Stimulated activated CD8-positive, alpha-beta memory T cell treated with anti-CD3 and anti-CD28 coated beads, Interleukin-15, amount 100 ng/mL, for 4 hours (primary cell): ENCODE data around the gene OCEL1.
"Not testable (repeated sequence)": the region's sequence is repeated elsewhere in the genome, so short reads cannot be mapped to it uniquely, and the experiment has no call there.

ENCODE experiments used
- DNase-seq, 2 donors: peaks; one replicate each; pipeline ENCODE4 v3.0.0-alpha.2; 2020; ENCODE audit warnings: low read depth in 2 of 2

OCEL1 gene

GRCh38 chr19:17260842-17261325 lies 34.9 kb downstream of the OCEL1 start:
- peak; percentile 67 to 77 for DNase-seq

- DNase-seq: no peak
These were observed 36.5 kb downstream of the OCEL1 start for GRCh38 chr19:17262557-17262956.

GRCh38 chr19:17263712-17264640 lies 38.0 kb downstream of the OCEL1 start:
- DNase-seq: no peak

- DNase-seq: no peak
These were observed 38.6 kb downstream of the OCEL1 start, which contains the start of gene USHBP1 for GRCh38 chr19:17264641-17264979. Gene USHBP1 (minus strand): TSS chr19:17264745. CDS start chr19:17264299, 446 bp downstream.

- no peak for DNase-seq
These were observed 40.0 kb downstream of the OCEL1 start for GRCh38 chr19:17266026-17266425.

- no peak for DNase-seq
These were observed 40.6 kb downstream of the OCEL1 start for GRCh38 chr19:17266589-17266974.

GRCh38 chr19:17266975-17267788 lies 41.2 kb downstream of the OCEL1 start, which contains the start of gene BABAM1:
Gene BABAM1 (plus strand): TSS chr19:17267443. CDS start chr19:17268807, 1,364 bp downstream.
- DNase-seq: peak; percentile 78 to 94

- DNase-seq: no peak
These were observed 42.7 kb downstream of the OCEL1 start for GRCh38 chr19:17268754-17269153.

GRCh38 chr19:17274892-17275291 lies 48.9 kb downstream of the OCEL1 start:
- not testable (repeated sequence) for DNase-seq

GRCh38 chr19:17275441-17276175 lies 49.6 kb downstream of the OCEL1 start:
- DNase-seq: no peak
